ENCODE data around the gene UBAP2.

The UBAP2 gene

GRCh38 chr9:33921967-33922895, 126.5 kb downstream of the UBAP2 start:
- no peak for DNase-seq (ENCODE audit: low read depth)

- no peak for DNase-seq (ENCODE audit: low read depth)
These were observed 129.3 kb downstream of the UBAP2 start for GRCh38 chr9:33919276-33919897.

GRCh38 chr9:33917036-33917435, 131.7 kb downstream of the UBAP2 start:
- no peak for DNase-seq (ENCODE audit: low read depth)

GRCh38 chr9:33914887-33915628, 133.6 kb downstream of the UBAP2 start:
- DNase-seq (ENCODE audit: low read depth): no peak

GRCh38 chr9:33913541-33913940, 135.1 kb downstream of the UBAP2 start:
- no peak for DNase-seq (ENCODE audit: low read depth)

- no peak for DNase-seq (ENCODE audit: low read depth)
These were observed 139.9 kb downstream of the UBAP2 start for GRCh38 chr9:33908749-33909148.

- no peak for DNase-seq (ENCODE audit: low read depth)
These were observed 140.6 kb downstream of the UBAP2 start for GRCh38 chr9:33908114-33908513.

- DNase-seq (ENCODE audit: low read depth): no peak
These were observed 141.3 kb downstream of the UBAP2 start for GRCh38 chr9:33907347-33907746.

- DNase-seq (ENCODE audit: low read depth): no peak
These were observed 141.9 kb downstream of the UBAP2 start for GRCh38 chr9:33906769-33907168.

- DNase-seq (ENCODE audit: low read depth): no peak
These were observed 143.6 kb downstream of the UBAP2 start for GRCh38 chr9:33905137-33905536.

- no peak for DNase-seq (ENCODE audit: low read depth)
These were observed 145.4 kb downstream of the UBAP2 start for GRCh38 chr9:33903157-33903780.

- no peak for DNase-seq (ENCODE audit: low read depth)
These were observed 154.4 kb downstream of the UBAP2 start for GRCh38 chr9:33894316-33894715.

- DNase-seq (ENCODE audit: low read depth): no peak
These were observed 154.8 kb downstream of the UBAP2 start for GRCh38 chr9:33893861-33894260.

- no peak for DNase-seq (ENCODE audit: low read depth)
These were observed 162.7 kb downstream of the UBAP2 start for GRCh38 chr9:33885948-33886347.

- no peak for DNase-seq (ENCODE audit: low read depth)
These were observed 163.6 kb downstream of the UBAP2 start for GRCh38 chr9:33884856-33885701.

- DNase-seq (ENCODE audit: low read depth): no peak
These were observed 167.1 kb downstream of the UBAP2 start for GRCh38 chr9:33881635-33882034.

- no peak for DNase-seq (ENCODE audit: low read depth)
These were observed 168.2 kb downstream of the UBAP2 start for GRCh38 chr9:33880211-33881089.

- no peak for DNase-seq (ENCODE audit: low read depth)
These were observed 169.9 kb downstream of the UBAP2 start for GRCh38 chr9:33878691-33879366.

GRCh38 chr9:33877727-33878489, 170.8 kb downstream of the UBAP2 start:
- no peak for DNase-seq (ENCODE audit: low read depth)

Data from stimulated activated CD8-positive, alpha-beta memory T cell treated with anti-CD3 and anti-CD28 coated beads, Interleukin-4, amount 100 ng/mL, for 24 hours (primary cell).